HG02943 (cell line): ENCODE data around the gene SLC39A9.
"Not testable (repeated sequence)": the region's sequence is repeated elsewhere in the genome, so short reads cannot be mapped to it uniquely, and the experiment has no call there.

ENCODE experiments used
- ATAC-seq: cut with Tn5 transposase; IDR thresholded peaks from one replicate; pipeline ENCODE4 v1.9.1; 2021; ENCODE audit warnings: mild to moderate bottlenecking, low read depth, moderate library complexity; ENCODE audit not compliant: unreplicated experiment

Gene SLC39A9

GRCh38 chr14:69471916-69472315, 73.4 kb downstream of the SLC39A9 start:
- no peak for ATAC-seq

- ATAC-seq: no peak
Observed at GRCh38 chr14:69473260-69473659, 74.8 kb downstream of the SLC39A9 start.

GRCh38 chr14:69473946-69474345, 75.5 kb downstream of the SLC39A9 start:
- ATAC-seq: no peak

- no peak for ATAC-seq
Observed at GRCh38 chr14:69475194-69475818, 76.8 kb downstream of the SLC39A9 start.

DNA sequence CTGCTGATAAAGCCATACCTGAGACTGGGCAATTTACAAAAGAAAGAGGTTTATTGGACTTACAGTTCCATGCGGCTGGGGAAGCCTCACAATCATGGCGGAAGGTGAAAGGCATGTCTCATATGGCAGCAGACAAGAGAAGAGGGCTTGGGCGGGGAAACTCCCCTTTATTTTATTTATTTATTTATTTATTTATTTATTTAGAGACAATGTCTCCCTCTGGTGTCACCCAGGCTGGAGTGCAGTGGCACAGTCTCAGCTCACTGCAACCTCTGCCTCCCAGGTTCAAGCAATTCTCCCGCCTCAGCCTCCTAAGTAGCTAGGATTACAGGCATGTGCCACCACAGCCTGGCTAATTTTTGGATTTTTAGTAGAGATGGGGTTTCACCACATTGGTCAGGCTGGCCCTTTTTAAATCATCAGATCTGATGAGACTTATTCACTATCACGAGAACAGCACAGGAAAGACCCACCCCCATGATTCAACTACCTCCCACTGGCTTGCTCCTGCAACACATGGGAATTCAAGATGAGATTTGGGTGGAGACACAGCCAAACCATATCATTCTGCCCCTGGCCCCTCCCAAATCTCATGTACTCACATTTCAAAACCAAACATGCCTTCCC, 78.4 kb downstream of the SLC39A9 start:
- not testable (repeated sequence) for ATAC-seq

DNA sequence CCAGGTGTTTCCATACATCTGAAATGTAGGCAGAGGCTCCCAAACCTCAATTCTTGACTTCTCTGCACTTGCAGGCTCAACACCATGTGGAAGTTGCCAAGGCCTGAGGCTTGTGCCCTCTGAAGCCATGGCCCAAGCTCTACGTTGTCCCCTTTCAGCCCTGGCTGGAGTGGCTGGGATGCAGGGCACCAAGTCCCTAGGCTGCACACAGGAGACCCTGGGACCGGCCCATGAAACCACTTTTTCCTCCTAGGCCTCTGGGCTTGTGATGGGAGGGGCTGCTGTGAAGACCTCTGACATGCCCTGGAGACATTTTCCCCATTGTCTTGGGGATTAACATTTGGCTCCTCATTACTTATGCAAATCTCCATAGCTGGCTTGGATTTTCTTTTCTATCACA, 79.6 kb downstream of the SLC39A9 start:
- ATAC-seq: not testable (repeated sequence)

DNA sequence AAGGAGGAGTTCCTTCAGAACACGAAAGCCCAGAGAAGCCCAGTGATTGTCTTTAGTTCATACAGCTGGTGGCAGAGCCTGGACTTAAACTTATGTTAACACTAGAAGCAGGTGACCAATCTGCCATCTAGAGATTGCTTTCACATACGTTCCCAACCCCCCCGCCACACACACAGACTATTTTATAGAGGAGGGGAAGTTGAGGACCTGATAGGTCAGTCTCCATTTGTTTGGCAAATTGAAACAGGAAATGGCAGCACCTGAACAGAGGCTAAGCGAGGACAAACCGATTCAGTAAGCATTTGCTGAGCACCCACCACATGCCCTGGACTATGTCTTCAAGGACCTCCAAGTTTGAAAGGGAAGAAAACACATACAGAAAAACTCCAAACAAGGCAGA, 81.2 kb downstream of the SLC39A9 start:
- ATAC-seq: no peak

GRCh38 chr14:69480136-69480535, 81.6 kb downstream of the SLC39A9 start:
- no peak for ATAC-seq

DNA sequence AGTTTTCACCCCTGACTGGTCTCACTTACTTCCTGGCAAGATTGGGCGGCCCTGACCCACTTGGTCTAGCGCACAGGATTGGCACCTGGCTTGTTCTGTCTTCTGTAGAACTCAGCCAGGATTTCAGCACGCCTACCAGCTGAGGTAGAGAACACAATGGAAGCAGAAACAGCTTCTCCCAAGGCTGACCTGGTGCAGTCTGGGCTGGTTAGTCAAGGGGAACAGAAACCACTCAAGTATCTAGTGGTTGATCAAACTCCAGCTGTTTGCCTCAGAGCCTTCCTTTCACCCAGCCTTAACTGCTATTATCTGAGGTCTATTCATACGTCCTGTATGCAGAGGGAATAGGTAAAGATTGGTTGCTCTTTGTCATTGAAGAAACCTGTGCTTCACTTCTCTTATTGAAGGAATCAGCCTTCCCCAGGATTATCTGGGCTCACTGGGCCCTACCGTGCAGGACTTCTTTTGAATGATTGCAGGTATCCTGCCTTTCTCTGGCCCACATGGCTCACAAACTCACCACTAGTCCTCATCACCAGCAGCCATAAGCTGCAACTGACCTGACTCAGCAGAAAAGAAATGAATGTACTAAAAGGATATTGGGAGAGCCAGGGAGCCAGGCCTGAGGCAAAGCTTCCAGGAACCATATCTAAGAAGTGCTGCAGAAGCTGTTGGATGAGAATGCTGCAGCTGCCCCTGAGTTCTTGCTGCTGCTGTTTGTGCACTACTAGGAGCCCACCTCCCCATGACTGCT, 83.5 kb downstream of the SLC39A9 start:
- peak; percentile 83 for ATAC-seq

GRCh38 chr14:69483765-69484443, 85.4 kb downstream of the SLC39A9 start:
- no peak for ATAC-seq

- no peak for ATAC-seq
Observed at GRCh38 chr14:69484444-69485314, 86.2 kb downstream of the SLC39A9 start, which contains the start of gene PLEKHD1. Gene PLEKHD1, plus strand, starts transcription at chr14:69484728. Its CDS starts 238 bp downstream, at chr14:69484966.

GRCh38 chr14:69485315-69485660, 86.8 kb downstream of the SLC39A9 start:
- ATAC-seq: no peak

DNA sequence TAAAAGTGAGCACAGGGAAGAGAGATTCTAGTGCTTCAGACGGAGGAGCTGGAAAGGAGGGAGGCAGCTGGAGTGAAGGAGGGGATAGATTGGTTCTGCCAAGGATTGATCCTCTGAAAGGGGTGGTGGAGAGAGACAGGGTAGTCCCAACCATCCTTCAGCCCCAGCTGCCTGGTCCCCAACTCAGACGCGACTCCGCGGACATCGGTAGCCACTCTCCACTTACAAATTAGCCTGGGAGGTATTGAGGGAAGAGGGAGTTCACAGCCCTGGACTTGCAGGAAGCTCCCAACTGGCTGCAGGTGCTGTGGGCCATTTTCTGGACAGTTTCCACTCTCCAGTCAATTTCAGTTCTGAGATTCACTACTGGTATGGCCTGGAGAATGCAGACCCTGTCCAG, 87.2 kb downstream of the SLC39A9 start:
- no peak for ATAC-seq

- ATAC-seq: no peak
Observed at GRCh38 chr14:69487226-69487625, 88.7 kb downstream of the SLC39A9 start.

- ATAC-seq: no peak
Observed at GRCh38 chr14:69487771-69488170, 89.3 kb downstream of the SLC39A9 start.

DNA sequence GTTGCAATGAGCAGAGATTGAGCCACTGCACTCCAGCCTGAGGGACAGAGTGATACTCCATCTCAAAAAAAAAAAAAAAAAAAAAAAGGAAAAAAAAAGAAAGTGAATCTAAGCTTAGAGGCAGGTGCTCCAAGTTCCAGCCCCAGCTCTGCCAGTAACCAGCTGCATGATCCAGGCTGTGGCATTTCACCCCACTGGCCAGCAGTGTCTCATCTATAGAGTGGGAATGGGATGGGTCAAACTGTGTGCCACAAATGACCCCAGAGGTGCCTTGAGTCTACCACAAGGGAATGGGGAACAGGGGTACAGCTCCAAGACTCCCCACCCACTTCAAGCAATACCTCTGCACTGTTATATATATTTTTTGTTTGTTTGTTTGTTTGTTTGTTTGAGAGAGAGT, 91.0 kb downstream of the SLC39A9 start:
- ATAC-seq: no peak

- no peak for ATAC-seq
Observed at GRCh38 chr14:69490219-69490918, 91.9 kb downstream of the SLC39A9 start.

- no peak for ATAC-seq
Observed at GRCh38 chr14:69491193-69491592, 92.7 kb downstream of the SLC39A9 start.

DNA sequence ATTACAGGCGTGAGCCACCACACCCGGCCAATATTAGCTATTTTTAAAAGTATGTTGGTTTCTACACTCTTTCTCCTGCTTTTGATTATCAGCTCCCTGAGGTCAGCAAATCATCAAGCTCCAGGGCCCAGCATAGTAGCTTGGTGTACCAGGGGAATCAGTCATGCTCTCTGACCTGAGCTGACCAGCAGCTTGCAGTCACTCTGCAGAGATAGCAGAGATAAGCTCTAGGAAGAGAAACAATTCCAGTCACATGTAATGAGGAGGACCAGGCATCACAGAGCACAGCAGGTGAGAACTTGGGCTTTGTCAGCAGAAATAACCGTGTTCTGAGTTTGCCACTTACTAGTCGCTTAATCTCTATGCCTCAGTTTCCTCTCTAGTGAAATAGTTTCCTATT, 94.5 kb downstream of the SLC39A9 start:
- no peak for ATAC-seq

DNA sequence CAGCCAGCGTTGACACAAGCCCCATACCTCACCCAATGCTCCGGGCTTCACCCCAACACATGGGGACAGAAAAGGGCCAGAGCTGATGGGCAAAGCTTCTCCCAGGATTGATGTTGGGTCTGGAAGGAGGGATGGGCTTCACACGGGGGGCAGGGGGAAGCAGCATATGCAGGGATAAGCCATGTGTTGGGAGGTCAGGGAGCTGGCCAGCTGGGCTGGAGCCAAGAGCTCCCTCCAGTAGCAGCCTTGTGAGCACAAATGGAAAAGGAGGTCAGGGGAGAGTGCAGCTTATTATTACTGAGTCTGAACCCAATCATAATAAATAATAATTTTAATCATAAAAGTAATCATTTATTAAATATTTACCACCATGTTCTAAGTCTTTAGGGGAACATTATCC, 95.3 kb downstream of the SLC39A9 start:
- ATAC-seq: no peak
